Dedifferentiated amniotic fluid mesenchymal stem cell (primary cell): ENCODE results near the gene ST6GAL1.
A peak's percentile ranks its signal among the peaks of the same experiment; 100 is the strongest.
"Not testable (repeated sequence)": the region's sequence is repeated elsewhere in the genome, so short reads cannot be mapped to it uniquely, and the experiment has no call there.

Experiments
- DNase-seq: peaks from one replicate; pipeline ENCODE4 v3.0.0-alpha.2; 2016; ENCODE audit errors: extremely low spot score

ST6GAL1 gene

GRCh38 chr3:186930143-186930640 is at the start of gene ST6GAL1:
Gene ST6GAL1 (plus strand): TSS chr3:186930526. CDS start chr3:187042704, 112,178 bp downstream.
- no peak for DNase-seq

DNA sequence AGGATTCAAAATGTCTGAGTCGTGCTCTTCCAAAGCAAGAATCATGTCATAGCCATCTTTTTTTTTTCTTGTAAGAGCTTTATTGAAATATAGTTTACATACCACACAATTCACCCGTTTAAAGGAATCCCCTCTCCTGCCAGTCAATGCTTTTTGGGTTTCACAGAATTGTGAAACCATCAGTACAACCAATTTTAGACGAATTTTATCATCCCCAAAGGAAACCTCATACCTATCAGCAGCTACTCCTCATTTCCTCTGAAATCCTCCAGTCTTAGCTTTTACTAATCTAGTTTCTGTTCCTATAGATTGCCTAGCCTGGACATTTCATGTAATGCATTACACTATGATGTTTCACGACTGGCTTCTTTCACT is 48.2 kb upstream of the ST6GAL1 start:
- no peak for DNase-seq

DNA sequence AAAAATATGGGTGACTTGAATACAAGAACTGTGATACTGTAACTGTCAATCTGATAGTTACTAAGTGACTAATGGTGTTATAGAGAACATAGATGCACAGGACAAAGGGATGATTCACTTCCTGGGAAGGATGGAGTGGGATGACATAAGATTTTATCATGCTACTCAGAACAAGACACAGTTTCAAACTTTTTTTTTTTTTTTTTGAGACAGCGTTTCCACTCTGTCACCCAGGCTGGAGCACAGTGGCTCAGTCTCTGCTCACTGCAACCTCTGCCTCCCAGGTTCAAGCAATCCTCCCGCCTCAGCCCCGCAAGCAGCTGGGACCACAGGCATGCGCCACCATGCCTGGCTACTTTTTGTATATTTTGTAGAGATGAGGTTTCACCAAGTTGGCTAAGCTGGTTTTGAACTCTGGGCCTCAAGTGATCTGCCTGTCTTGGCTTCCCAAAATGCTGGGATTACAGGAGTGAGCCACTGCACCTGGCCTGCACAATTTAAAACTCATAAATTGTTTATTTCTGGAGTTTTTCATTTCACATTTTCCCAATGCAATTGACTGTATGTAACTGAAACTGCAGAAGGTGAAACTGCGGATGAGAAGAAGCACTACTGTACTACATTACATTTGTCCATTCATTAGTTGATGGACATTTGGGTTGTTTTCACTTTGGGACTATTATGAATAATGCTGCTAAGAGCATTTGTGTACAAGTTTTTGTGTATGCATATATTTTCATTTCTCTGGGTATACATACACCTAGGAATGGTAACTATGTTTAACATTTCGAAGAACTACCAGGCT is 47.2 kb upstream of the ST6GAL1 start:
- DNase-seq, result peak; percentile 52

- no peak for DNase-seq
Measured at GRCh38 chr3:186883686-186884058, 46.7 kb upstream of the ST6GAL1 start.

GRCh38 chr3:186884868-186885267 is 45.5 kb upstream of the ST6GAL1 start:
- not testable (repeated sequence) for DNase-seq

GRCh38 chr3:186886202-186886981 is 43.9 kb upstream of the ST6GAL1 start:
- no peak for DNase-seq

GRCh38 chr3:186887507-186887938 is 42.8 kb upstream of the ST6GAL1 start:
- DNase-seq, result not testable (repeated sequence)

GRCh38 chr3:186888569-186888968 is 41.8 kb upstream of the ST6GAL1 start:
- DNase-seq, result no peak

GRCh38 chr3:186889698-186890097 is 40.6 kb upstream of the ST6GAL1 start:
- not testable (repeated sequence) for DNase-seq

- DNase-seq, result no peak
Measured at GRCh38 chr3:186890911-186891310, 39.4 kb upstream of the ST6GAL1 start.

DNA sequence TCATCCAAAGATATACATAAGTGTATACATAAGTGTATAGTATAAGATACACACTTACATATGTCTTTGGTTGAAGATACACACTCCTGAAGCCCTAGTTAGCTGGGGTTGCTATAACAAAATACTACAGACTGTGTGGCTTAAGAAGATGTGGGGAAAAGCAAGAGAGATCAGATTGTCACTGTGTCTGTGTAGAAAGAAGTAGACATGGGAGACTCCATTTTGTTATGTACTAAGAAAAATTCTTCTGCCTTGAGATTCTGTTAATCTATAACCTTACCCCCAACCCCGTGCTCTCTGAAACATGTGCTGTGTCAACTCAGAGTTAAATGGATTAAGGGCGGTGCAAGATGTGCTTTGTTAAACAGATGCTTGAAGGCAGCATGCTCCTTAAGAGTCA is 37.3 kb upstream of the ST6GAL1 start:
- not testable (repeated sequence) for DNase-seq

- no peak for DNase-seq
Measured at GRCh38 chr3:186895406-186895805, 34.9 kb upstream of the ST6GAL1 start.

GRCh38 chr3:186896006-186896405 is 34.3 kb upstream of the ST6GAL1 start:
- DNase-seq, result no peak

GRCh38 chr3:186896875-186897274 is 33.5 kb upstream of the ST6GAL1 start:
- no peak for DNase-seq

GRCh38 chr3:186901135-186901734 is 29.1 kb upstream of the ST6GAL1 start:
- peak; percentile 74 for DNase-seq

GRCh38 chr3:186902154-186902553 is 28.2 kb upstream of the ST6GAL1 start:
- DNase-seq, result no peak

- DNase-seq, result no peak
Measured at GRCh38 chr3:186902713-186903112, 27.6 kb upstream of the ST6GAL1 start.

DNA sequence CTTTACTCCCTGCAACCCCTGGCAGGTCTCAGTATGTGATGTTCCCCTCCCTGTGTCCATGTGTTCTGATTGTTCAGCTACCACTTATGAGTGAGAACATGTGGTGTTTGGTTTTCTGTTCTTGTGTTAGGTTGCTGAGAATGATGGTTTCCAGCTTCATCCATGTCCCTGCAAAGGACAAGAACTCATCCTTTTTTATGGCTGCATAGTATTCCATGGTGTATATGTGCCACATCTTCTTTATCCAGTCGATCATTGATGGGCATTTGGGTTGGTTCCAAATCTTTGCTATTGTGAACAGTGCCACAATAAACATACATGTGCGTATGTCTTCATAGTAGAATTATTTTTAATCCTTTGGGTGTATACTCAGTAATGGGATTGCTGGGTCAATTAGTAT is 26.6 kb upstream of the ST6GAL1 start:
- DNase-seq, result not testable (repeated sequence)

DNA sequence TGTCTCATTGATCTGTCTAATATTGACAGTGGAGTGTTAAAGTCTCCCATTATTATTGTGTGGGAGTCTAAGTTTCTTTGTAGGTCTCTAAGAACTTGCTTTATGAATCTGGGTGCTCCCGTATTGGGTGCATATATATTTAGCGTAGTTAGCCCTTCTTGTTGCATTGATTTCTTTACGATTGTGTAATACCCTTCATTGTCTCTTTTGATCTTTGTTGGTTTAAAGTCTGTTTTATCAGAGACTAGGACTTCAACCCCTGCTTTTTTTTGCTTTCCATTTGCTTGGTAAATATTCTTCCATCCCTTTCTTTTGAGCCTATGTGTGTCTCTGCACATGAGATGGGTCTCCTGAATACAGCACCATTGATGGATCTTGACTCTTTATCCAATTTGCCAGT is 23.3 kb upstream of the ST6GAL1 start:
- DNase-seq, result not testable (repeated sequence)

- DNase-seq, result no peak
Measured at GRCh38 chr3:186909078-186909853, 21.1 kb upstream of the ST6GAL1 start.
